Measurements from ENCODE around the gene AMOTL2.

DNA sequence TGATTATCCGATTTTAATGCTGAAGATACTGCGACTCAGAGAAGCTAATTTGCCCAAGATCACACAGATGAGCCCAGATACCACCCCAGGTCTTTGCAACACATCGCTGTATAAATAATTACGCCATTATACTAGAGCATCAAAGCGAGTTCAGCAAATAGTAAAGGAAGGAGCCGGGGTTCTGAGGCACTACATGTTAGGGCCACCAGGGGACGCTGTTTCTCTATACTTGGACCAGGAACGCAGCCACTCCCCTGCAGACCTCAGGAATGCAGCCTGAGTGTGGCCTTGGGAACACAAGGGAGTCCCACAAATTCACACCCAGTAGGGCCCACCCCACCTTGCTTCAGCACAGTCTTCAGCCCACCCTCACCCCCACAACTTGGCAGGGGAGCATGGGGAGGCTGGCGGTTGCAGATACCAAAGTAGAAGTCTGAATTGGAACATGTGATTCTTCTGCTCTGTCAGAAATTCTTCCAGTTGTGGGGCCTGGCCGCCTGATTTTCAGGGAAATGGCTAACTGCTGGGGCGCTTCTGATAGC is 65.8 kb downstream of the AMOTL2 start:
- TF ChIP-seq CTCF (IDR thresholded peaks at IDR 0.05; ENCODE audit: borderline replicate concordance, extremely low read depth, low read length, poor library complexity, severe bottlenecking) (peak; percentile 98), EZH2 (IDR thresholded peaks at IDR 0.05; ENCODE audit: borderline replicate concordance, low read depth, low read length, severe bottlenecking) (no peak)
